ENCODE data around the gene RDH12.
"Not testable (repeated sequence)": the region's sequence is repeated elsewhere in the genome, so short reads cannot be mapped to it uniquely, and the experiment has no call there.

The RDH12 gene

GRCh38 chr14:67701492-67701891 lies at the start of gene RDH12:
TSS of gene RDH12 (plus strand) at chr14:67701886. CDS start at chr14:67722643, 20,757 bp downstream.
- not testable (repeated sequence) for DNase-seq

GRCh38 chr14:67652189-67652588 lies 49.5 kb upstream of the RDH12 start:
- DNase-seq, result no peak

GRCh38 chr14:67653651-67654280 lies 47.9 kb upstream of the RDH12 start:
- DNase-seq, result no peak

DNA sequence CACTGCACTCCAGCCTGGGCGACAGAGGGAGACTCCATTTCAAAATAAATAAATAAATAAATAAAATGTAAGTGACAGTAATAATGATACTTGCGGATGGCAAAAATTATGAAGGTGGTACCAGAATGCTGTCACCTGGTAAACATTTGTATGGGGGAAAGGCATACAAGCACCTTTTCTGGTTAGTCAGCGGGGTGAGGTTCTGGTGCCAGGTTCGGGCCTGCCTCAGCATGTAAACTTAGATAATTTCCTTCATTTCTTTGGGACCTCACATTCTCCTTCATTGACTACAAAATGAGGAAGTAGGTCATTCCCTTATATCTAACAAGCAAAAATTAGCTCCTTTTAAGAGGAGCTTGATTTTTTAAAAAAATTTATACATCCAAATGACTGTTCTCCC lies 38.1 kb upstream of the RDH12 start:
- no peak for DNase-seq

DNA sequence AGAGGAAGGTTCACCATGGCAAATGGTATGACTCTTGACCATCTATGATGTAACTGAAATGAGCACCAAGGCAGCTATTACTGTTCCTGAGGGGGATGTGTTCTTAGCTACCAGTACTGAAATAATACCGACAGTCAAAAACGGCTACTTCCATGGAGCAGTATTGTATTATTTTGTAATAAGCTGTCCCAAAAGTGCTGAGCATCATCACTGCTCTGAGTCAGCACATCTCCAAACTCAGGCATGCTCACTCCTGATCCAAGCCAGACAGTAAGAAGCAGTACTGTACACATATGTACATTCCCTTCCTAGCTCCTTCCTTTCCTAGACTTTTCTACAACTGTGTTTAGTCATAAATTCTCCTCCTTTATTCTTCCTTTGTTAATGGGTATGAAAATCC lies 35.8 kb upstream of the RDH12 start:
- no peak for DNase-seq

- no peak for DNase-seq
Observed at GRCh38 chr14:67666750-67667449, 34.8 kb upstream of the RDH12 start.

- no peak for DNase-seq
Observed at GRCh38 chr14:67668559-67668958, 33.1 kb upstream of the RDH12 start.

DNA sequence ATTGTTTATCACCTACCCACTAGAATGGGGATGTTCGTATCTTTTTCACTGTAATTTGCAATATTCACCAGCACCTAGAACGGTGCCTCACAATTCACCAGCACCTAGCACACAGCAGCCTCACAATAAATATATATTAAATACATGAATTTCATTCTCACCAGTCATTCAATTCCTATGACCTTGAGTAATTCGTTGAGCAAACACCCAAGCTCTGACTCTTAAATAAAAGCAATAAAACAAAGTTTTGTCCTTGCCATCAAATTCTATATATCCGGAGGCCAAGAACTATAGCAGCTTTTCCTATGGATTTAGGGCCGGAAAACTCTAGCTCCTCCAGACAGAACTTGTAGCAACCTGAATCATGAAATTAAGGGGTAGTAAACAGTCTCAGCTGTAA lies 28.2 kb upstream of the RDH12 start:
- no peak for DNase-seq

- peak in 3 of 4 experiments; percentile 9 to 28 (median 17) for DNase-seq
Observed at GRCh38 chr14:67674139-67674479, 27.6 kb upstream of the RDH12 start.

DNA sequence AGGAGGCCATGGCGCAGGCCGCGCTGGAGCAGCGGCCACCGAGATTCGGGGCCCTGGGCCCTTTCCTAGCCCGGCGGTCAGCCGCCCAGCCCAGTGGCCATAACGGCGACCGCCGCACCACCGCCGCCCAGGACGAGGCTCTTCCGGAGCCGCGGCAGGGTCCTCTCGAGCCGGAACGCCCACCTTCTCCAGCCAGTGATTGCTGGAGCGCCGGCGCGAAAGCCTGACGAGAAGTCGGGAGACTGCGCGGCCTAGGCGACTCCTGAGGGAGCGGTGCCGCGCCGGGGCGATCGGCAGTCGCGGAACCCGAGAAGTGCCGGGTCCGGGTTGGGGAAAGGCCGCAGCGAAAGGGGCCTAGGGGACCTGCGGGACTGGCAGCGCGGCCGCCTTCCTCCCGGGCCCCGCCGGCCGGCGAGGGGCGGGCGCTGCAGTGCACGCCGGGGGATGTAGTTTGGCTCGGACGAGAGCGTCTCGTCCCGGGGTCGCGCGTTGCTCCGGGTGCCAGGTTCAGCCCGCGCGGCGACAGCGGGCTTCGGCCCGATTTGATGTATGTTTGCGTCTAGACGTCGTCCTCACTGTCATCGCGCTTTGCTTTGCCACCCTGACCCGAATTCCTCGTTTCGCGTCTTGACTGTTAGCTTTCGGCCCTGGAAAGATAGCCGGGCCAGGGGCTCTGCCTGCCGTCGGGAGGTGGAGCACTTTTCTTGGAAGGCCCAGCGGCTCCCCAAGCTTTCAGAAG lies 27.0 kb upstream of the RDH12 start, which contains the start of gene VTI1B:
VTI1B (minus strand) TSS at position 153 of the 739 bp plus-strand sequence; CDS start at position 10, 143 bp downstream.
- DNase-seq, result peak; percentile 61 to 72 (median 70)

GRCh38 chr14:67675219-67675582 lies 26.5 kb upstream of the RDH12 start:
- DNase-seq, result no peak

GRCh38 chr14:67679006-67679405 lies 22.7 kb upstream of the RDH12 start:
- DNase-seq, result no peak

DNA sequence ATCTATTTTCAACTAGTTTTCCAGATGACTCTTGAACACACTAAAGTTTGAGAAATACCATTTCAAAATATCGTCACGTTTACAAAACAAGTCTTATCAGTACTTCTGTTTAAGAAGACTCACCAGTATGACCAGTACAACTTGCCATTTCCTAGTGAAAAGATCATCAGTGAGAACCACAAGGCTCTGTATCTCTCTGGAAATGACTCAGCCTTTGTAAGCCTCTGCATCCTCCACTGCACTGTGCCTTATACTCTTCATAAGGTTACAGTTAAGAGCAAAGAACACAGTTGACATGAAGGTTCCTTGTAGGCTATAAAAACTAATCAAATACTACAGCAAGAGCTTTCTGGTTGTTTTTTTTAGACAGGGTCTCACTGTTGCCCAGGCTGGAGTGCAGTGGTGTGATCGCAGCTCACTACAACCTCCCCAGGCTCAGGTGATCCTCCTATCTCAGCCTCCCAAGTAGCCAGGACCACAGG lies 21.5 kb upstream of the RDH12 start:
- DNase-seq, result no peak

GRCh38 chr14:67680941-67681340 lies 20.7 kb upstream of the RDH12 start:
- no peak for DNase-seq

- no peak for DNase-seq
Observed at GRCh38 chr14:67683842-67684241, 17.8 kb upstream of the RDH12 start.

- DNase-seq, result no peak
Observed at GRCh38 chr14:67690011-67690410, 11.7 kb upstream of the RDH12 start.

GRCh38 chr14:67694791-67695393 lies 6.8 kb upstream of the RDH12 start:
- peak; percentile 10 to 46 (median 21) for DNase-seq

DNA sequence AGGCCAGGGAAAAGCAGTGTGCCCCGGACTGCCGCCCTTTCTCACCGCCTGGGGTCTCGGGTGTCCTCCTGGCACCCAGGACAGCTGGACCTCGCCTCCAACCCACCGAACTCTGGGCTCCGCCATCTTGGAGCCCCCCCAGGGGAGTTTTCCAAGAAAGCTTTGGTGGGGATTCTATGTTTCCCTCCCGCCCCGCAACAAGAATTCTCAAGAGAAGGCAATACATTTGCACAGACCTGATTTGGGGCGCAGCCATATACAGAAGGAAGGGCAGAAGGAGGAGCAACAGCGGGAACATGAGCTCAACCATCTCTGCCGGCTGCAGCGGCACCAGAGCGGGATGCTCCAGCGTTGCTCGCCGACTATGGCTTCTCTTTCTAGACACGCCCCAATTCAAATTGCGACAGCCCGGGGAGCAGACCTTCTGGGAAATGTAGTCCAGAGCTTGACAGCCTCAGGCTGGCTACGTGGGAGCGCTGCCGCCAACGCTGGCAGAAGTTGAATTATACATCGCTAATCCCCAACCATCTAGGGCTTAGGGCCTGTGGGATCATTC lies 6.2 kb upstream of the RDH12 start, which contains the start of gene RDH11:
RDH11 (minus strand) TSS at position 371 of the 556 bp plus-strand sequence; CDS start at position 310, 61 bp downstream.
- DNase-seq, result peak; percentile 52 to 59 (median 56)

- DNase-seq, result no peak
Observed at GRCh38 chr14:67697006-67697405, 4.7 kb upstream of the RDH12 start.

DNA sequence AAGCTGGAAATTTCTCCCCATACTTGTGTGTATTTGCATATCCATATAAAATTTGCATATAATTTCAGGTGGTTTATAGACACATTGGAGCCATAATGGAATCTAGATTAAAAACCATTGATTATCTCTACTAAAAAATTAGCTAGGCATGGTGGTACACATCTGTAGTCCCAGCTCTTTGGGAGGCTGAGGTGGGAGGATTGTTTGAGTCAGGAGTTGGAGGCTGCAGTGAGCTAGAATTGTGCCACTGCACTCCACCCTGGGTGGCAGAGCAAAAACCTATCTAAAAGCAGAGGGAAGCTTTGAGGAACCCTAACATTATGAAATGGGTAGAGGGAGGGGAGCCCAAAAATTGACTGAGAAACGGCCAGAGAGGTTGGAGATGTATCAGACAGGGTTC lies 3.5 kb upstream of the RDH12 start:
- no peak for DNase-seq

GRCh38 chr14:67703997-67704396 lies 2.3 kb downstream of the RDH12 start:
- no peak for DNase-seq

GRCh38 chr14:67704484-67705089 lies 2.9 kb downstream of the RDH12 start:
- DNase-seq, result no peak
